ENCODE data around the gene SPECC1.

- TF ChIP-seq MXI1 (IDR thresholded peaks at IDR 0.05; ENCODE audit: low read depth, low read length) (no peak), NFXL1 (IDR thresholded peaks at IDR 0.05; ENCODE audit: borderline replicate concordance) (no peak), PRDM15 (CRISPR knock-in tag; IDR thresholded peaks at IDR 0.05) (no peak), POLR2AphosphoS2 (IDR thresholded peaks at IDR 0.05; ENCODE audit: low read depth, low read length) (no peak), CTCF (IDR thresholded peaks at IDR 0.05 in 2 of 3, conservative IDR thresholded peaks at IDR 0.05 in 1 of 3; ENCODE audit: control insufficient read depth in 2 of 3, extremely low read depth in 1 of 3, insufficient read depth in 1 of 3, low read depth in 3 of 3, low read length in 3 of 3) (no peak), ATF2 (IDR thresholded peaks at IDR 0.05; ENCODE audit: low read length) (no peak), PAX8 (IDR thresholded peaks at IDR 0.05) (no peak), TAF1 (IDR thresholded peaks at IDR 0.05; ENCODE audit: borderline replicate concordance, low read depth, low read length) (no peak), POLR2A (IDR thresholded peaks at IDR 0.05; ENCODE audit: low read depth, low read length) (no peak), CBFB (IDR thresholded peaks at IDR 0.05; ENCODE audit: low read depth) (no peak)
Observed at GRCh38 chr17:20157001-20157310, 147.8 kb downstream of the SPECC1 start.
